IPS DF 4.7 (cell line): Measurements from ENCODE around the gene DIP2C.

Experiments used
- DNase-seq: peaks from one replicate; pipeline ENCODE4 v3.0.0-alpha.2; 2013; ENCODE audit warnings: low spot score; ENCODE audit errors: extremely low read depth

The DIP2C gene

GRCh38 chr10:625751-626711 is 63.4 kb downstream of the DIP2C start:
- DNase-seq, result no peak

DNA sequence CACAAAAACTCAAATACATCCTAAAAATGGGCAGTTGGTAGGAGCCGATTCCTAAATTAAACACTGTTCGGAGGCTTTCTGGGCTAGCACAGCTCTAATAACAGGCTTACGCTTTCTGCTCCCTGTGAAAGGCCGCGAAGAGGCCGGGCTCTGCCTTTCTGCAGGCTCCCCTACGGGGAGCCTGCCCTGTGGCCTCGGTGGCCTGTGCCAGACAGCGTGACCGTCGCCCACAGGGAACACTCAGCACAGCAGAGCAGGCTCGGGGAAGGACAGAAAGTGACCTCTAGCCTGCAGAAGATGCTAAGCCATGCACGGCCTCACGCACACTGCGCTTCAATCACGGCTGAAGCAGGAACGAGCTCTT is 64.2 kb downstream of the DIP2C start:
- no peak for DNase-seq

GRCh38 chr10:624605-625332 is 64.7 kb downstream of the DIP2C start:
- DNase-seq, result no peak

DNA sequence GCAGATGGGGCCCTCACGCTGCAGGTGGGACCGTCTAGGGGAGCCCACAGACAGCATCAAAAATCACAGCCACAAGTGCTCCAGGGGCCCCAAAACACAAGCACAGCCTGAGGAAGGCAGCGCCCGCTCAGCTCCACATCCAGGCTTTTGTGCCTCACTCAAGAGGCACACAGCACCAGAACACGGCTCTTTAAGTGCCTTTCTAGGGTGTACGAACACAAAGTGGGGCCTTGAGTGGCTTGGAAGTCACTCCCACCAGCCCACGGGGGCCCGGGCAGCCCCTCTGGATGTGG is 65.2 kb downstream of the DIP2C start:
- DNase-seq, result no peak

GRCh38 chr10:623477-624311 is 65.8 kb downstream of the DIP2C start:
- no peak for DNase-seq

GRCh38 chr10:623014-623413 is 66.5 kb downstream of the DIP2C start:
- DNase-seq, result no peak

- DNase-seq, result no peak
Measured at GRCh38 chr10:621981-622740, 67.3 kb downstream of the DIP2C start.

DNA sequence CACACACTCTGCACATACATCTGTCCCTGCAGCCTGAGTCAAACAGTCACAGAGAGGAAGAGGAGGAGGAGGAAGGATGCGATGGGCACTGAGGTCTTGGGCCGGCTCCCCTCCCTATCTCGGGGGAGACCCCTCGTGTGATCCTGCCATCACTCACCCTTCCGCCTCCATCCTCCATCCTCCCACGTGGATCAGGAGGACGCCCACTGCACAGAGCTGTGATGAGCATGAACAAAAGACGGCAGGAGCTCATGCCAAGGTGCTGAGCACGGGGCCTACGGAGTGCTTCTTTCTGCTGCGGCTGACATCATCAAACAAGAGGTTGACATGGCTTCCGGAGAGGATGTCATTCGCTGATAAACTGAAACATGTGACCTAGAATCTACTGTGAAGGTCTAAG is 68.0 kb downstream of the DIP2C start:
- DNase-seq, result no peak

DNA sequence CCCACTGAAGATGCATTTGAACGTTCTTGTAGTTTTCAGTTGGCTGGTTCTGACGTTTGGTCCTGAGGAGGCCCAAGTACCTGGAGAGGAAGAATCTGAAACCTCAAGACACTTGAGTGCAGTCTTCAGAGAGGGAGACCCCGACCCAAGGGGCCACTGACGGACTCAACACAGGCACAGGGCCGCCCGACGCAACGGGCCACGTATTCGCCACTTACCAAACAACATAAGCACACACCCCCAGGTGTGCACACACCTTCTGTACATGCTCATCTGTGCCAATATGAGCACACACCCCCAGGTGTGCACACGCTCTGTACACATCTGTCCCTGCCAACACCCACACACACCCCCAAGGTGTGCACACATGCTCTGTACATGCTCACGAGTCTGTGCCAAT is 68.5 kb downstream of the DIP2C start:
- DNase-seq, result no peak

GRCh38 chr10:620417-620816 is 69.1 kb downstream of the DIP2C start:
- DNase-seq, result no peak

DNA sequence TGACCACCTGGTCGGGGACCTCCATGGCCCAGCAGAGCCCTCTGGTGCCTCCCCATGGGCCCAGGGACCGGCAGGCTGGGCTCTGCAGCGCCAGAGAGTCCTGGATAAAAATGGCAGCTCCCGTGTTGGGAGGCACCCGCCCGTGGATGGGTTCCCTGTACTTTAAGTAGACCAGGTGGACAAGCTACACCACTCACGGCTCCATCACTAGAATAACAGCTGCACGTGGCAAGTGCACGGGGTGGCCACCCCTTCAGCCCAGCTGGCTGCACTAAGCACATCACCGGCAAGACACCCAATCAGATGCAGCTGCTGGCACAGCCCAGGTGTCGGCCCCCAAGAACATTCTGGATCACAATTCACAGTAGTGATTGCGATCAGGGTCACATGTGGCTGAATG is 69.8 kb downstream of the DIP2C start:
- DNase-seq, result no peak

DNA sequence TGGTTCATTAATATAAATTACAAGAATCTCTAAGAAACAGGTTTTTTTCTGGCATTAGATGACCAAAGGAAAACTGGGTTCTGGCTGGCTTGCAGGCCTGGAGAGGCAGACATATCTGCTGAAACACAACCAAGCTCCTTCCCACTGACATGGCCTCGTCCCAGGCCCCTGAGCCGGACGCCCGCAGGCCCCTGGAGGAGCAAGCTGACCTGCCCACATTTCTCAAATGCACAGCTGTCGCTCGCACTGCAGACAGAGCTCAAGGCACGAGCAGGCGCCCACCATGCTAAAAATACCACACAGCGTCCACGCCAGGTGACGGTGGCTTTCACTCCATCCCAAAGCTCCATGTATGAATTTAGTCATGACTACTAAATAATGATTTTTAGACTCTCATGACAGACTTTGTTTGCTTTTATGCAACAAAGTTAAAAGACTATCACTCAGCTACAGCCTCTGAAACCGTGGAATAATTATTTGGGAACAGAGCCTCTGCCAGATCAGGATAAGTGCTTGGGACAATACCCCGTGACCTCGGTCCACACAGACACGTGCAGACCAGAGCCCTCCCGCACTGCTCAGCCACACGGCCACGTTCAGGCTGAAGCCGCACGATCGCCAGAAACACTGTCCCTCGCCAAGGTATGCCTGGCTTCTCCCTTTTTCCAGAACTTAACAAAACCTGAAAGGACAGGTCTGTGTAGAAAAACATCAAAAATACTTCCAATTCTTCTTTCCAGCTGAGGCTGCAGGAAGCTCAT is 71.1 kb downstream of the DIP2C start:
- DNase-seq, result no peak

- no peak for DNase-seq
Measured at GRCh38 chr10:617471-617870, 72.0 kb downstream of the DIP2C start.

GRCh38 chr10:615583-616152 is 73.8 kb downstream of the DIP2C start:
- no peak for DNase-seq

DNA sequence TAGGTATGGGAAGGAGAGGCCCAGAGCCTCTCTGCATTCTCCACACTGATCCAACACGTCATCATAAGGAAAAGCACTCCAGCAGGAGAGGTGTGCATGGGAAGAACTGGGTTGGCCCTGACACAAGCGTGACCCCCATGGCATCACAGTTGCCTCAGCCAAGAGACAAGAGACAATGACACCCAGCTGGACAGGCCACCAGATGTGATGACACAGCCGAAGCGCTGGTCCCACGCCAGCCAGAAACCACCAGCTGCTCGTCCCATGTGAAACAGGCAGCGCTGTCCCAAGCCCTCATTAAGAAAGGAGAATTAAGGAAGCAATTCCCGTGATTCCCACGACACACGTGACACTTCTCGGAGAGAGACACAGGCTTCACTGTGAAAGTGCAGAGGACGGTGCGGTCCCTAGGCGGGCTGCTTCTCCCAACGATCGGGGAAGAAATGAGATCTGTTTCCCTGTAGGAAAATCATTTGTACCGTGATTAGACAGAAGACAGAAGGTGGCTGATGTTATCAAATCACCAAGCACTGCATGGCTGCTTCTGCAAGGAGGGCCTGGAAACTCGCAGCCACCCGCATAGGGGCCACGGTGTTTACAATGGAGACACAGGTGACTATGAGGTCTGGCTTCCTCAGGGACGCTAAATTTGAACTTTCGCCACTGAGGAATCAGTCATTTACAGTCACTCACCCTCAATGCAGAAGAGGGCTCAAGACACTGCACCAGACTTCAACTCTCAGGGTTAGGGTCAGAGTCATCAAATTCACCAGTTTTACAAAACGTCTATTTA is 74.5 kb downstream of the DIP2C start:
- no peak for DNase-seq

- DNase-seq, result no peak
Measured at GRCh38 chr10:614139-614711, 75.2 kb downstream of the DIP2C start.

DNA sequence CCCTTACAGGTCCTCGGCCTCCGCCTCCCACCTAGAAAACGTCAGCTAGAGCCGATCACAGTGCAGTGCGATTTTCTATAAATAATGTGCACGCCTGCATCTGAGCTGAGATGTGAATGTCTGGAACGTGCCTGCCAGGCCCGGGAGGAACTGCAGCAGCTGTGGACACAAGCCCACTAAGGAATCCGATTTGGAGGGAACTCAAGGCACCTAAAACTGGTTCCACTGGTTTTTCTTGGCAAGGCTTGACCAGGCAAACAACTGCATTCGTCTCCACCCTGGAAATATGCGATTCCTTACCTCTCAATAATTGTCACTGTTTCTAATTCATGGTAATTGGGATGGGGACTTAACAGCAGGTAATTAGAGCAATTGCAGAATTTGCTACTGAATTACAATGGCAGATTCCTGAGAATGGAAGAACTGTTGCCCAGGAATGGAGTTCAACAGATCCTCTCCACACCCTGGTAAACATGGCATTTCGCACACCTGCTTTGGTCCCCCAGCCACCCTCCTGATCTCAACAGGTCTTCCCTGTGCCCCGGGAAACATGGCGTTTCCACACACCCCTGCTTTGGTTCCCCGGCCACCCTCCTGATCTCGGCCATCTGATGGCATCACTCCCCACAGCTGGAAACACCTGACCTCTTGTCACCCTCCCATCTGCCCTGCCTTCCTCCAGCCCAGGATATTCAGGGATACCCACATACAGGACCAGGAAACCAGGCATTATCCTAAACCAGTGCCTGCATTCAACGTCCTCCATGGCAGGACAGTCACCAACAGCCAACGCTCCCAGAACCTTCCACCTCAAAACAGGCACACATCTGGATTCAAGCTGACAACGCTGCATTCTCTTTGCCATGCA is 76.0 kb downstream of the DIP2C start:
- no peak for DNase-seq

- no peak for DNase-seq
Measured at GRCh38 chr10:612696-613095, 76.8 kb downstream of the DIP2C start.
